ENCODE data around the gene VPS16.

The VPS16 gene

GRCh38 chr20:2872459-2873009 lies 32.0 kb downstream of the VPS16 start:
- peak overlapping the region; percentile 77 for H3K4me3 ChIP-seq (ENCODE audit: low read depth, low read length)
- peak; percentile 88 for DNase-seq (ENCODE audit: low read depth)
- TF ChIP-seq CTCF (IDR thresholded peaks at IDR 0.05; ENCODE audit: low read depth, low read length) (peak; percentile 54), POLR2A (IDR thresholded peaks at IDR 0.05; ENCODE audit: extremely low read depth, insufficient read length) (no peak), MYC (IDR thresholded peaks at IDR 0.05; ENCODE audit: low read depth, low read length) (peak; percentile 90), MAX (IDR thresholded peaks at IDR 0.05; ENCODE audit: low read depth, low read length) (peak; percentile 70)

- H3K4me3 ChIP-seq (ENCODE audit: low read depth, low read length): peak within 1 kb of the TSS; percentile 83
- DNase-seq (ENCODE audit: low read depth): peak; percentile 98
- TF ChIP-seq CTCF (IDR thresholded peaks at IDR 0.05; ENCODE audit: low read depth, low read length) (no peak), POLR2A (IDR thresholded peaks at IDR 0.05; ENCODE audit: extremely low read depth, insufficient read length) (peak; percentile 99), MYC (IDR thresholded peaks at IDR 0.05; ENCODE audit: low read depth, low read length) (peak; percentile 83), MAX (IDR thresholded peaks at IDR 0.05; ENCODE audit: low read depth, low read length) (peak; percentile 80)
Measured at GRCh38 chr20:2873010-2873746, 32.6 kb downstream of the VPS16 start, which contains the start of gene PTPRA. PTPRA (plus strand) TSS chr20:2873481; CDS start chr20:2964278, 90,797 bp downstream.

GRCh38 chr20:2873747-2874041 lies 33.1 kb downstream of the VPS16 start:
- TF ChIP-seq POLR2A (IDR thresholded peaks at IDR 0.05; ENCODE audit: extremely low read depth, insufficient read length) (no peak), CTCF (IDR thresholded peaks at IDR 0.05; ENCODE audit: low read depth, low read length) (no peak), MAX (IDR thresholded peaks at IDR 0.05; ENCODE audit: low read depth, low read length) (0 out of 2 replicates have a peak, but pooled peaks have one; percentile 43), MYC (IDR thresholded peaks at IDR 0.05; ENCODE audit: low read depth, low read length) (no peak)
- peak; percentile 79 for DNase-seq (ENCODE audit: low read depth)
- peak overlapping the region; percentile 83 for H3K4me3 ChIP-seq (ENCODE audit: low read depth, low read length)

- H3K4me3 ChIP-seq (ENCODE audit: low read depth, low read length): peak overlapping the region; percentile 83
- no peak for TF ChIP-seq POLR2A (IDR thresholded peaks at IDR 0.05; ENCODE audit: extremely low read depth, insufficient read length)
- TF ChIP-seq MAX (IDR thresholded peaks at IDR 0.05; ENCODE audit: low read depth, low read length): no peak
- TF ChIP-seq CTCF (IDR thresholded peaks at IDR 0.05; ENCODE audit: low read depth, low read length): no peak
- TF ChIP-seq MYC (IDR thresholded peaks at IDR 0.05; ENCODE audit: low read depth, low read length): no peak
- DNase-seq (ENCODE audit: low read depth): peak; percentile 28
Measured at GRCh38 chr20:2874456-2874855, 33.9 kb downstream of the VPS16 start.

GRCh38 chr20:2875690-2876203 lies 35.2 kb downstream of the VPS16 start:
- no peak for TF ChIP-seq POLR2A (IDR thresholded peaks at IDR 0.05; ENCODE audit: extremely low read depth, insufficient read length)
- DNase-seq (ENCODE audit: low read depth): no peak
- peak overlapping the region; percentile 14 for H3K4me3 ChIP-seq (ENCODE audit: low read depth, low read length)

- DNase-seq (ENCODE audit: low read depth): no peak
- TF ChIP-seq MAX (IDR thresholded peaks at IDR 0.05; ENCODE audit: low read depth, low read length) (no peak), POLR2A (IDR thresholded peaks at IDR 0.05; ENCODE audit: extremely low read depth, insufficient read length) (no peak), CTCF (IDR thresholded peaks at IDR 0.05; ENCODE audit: low read depth, low read length) (no peak), MYC (IDR thresholded peaks at IDR 0.05; ENCODE audit: low read depth, low read length) (no peak)
- no peak overlapping the region for H3K4me3 ChIP-seq (ENCODE audit: low read depth, low read length)
Measured at GRCh38 chr20:2878515-2878914, 38.0 kb downstream of the VPS16 start.
